ENCODE data around the gene ABCB8.
A peak's percentile ranks its signal among the peaks of the same experiment; 100 is the strongest.

The ABCB8 gene

GRCh38 chr7:151086802-151087244, 58.6 kb downstream of the ABCB8 start:
- Histone ChIP-seq H3K4me3 (replicated peaks; ENCODE audit: low read depth, low read length) (peak overlapping the region; percentile 88), H3K36me3 (ENCODE audit: control insufficient read depth, insufficient read depth, low read length) (no peaks in the 10 kb centered on the region), H3K27me3 (replicated peaks; ENCODE audit: control insufficient read depth, insufficient read depth, low read length) (no peaks in the 10 kb centered on the region)
- no peak for TF ChIP-seq CTCF (IDR thresholded peaks at IDR 0.05; ENCODE audit: insufficient read depth, low read length, poor library complexity, severe bottlenecking)
- DNase-seq (ENCODE audit: extremely low read depth, insufficient read length), result peak; percentile 60

- no peaks in the 10 kb centered on the region for H3K27me3 ChIP-seq (replicated peaks; ENCODE audit: control insufficient read depth, insufficient read depth, low read length)
- no peaks in the 10 kb centered on the region; the same call in 1 of the 2 replicates for H3K36me3 ChIP-seq (ENCODE audit: control insufficient read depth, insufficient read depth, low read length)
- peak overlapping the region; percentile 88 for H3K4me3 ChIP-seq (replicated peaks; ENCODE audit: low read depth, low read length)
- TF ChIP-seq CTCF (IDR thresholded peaks at IDR 0.05; ENCODE audit: insufficient read depth, low read length, poor library complexity, severe bottlenecking), result no peak
- DNase-seq (ENCODE audit: extremely low read depth, insufficient read length), result peak; percentile 74
These were observed 59.2 kb downstream of the ABCB8 start for GRCh38 chr7:151087245-151088018.

GRCh38 chr7:151088019-151088855, 60.0 kb downstream of the ABCB8 start:
- DNase-seq (ENCODE audit: extremely low read depth, insufficient read length), result no peak
- Histone ChIP-seq H3K27me3 (replicated peaks; ENCODE audit: control insufficient read depth, insufficient read depth, low read length) (no peaks in the 10 kb centered on the region), H3K4me3 (replicated peaks; ENCODE audit: low read depth, low read length) (peak overlapping the region; percentile 88), H3K36me3 (ENCODE audit: control insufficient read depth, insufficient read depth, low read length) (no peaks in the 10 kb centered on the region; the same call in 1 of the 2 replicates)
- no peak for TF ChIP-seq CTCF (IDR thresholded peaks at IDR 0.05; ENCODE audit: insufficient read depth, low read length, poor library complexity, severe bottlenecking)

- DNase-seq (ENCODE audit: extremely low read depth, insufficient read length), result no peak
- Histone ChIP-seq H3K27me3 (replicated peaks; ENCODE audit: control insufficient read depth, insufficient read depth, low read length) (no peaks in the 10 kb centered on the region), H3K4me3 (replicated peaks; ENCODE audit: low read depth, low read length) (no peak overlapping the region), H3K36me3 (ENCODE audit: control insufficient read depth, insufficient read depth, low read length) (peaks cover 2% of the 10 kb centered on the region)
- no peak for TF ChIP-seq CTCF (IDR thresholded peaks at IDR 0.05; ENCODE audit: insufficient read depth, low read length, poor library complexity, severe bottlenecking)
These were observed 60.8 kb downstream of the ABCB8 start for GRCh38 chr7:151088856-151089699.

- H3K4me3 ChIP-seq (replicated peaks; ENCODE audit: low read depth, low read length), result no peak overlapping the region
- no peak for DNase-seq (ENCODE audit: extremely low read depth, insufficient read length)
- H3K36me3 ChIP-seq (ENCODE audit: control insufficient read depth, insufficient read depth, low read length), result peaks cover 2% of the 10 kb centered on the region
- H3K27me3 ChIP-seq (replicated peaks; ENCODE audit: control insufficient read depth, insufficient read depth, low read length), result no peaks in the 10 kb centered on the region
- TF ChIP-seq CTCF (IDR thresholded peaks at IDR 0.05; ENCODE audit: insufficient read depth, low read length, poor library complexity, severe bottlenecking), result no peak
These were observed 61.9 kb downstream of the ABCB8 start for GRCh38 chr7:151089893-151090730.

Data from GM06990 (cell line).